ENCODE results near the gene CRB3.

DNA sequence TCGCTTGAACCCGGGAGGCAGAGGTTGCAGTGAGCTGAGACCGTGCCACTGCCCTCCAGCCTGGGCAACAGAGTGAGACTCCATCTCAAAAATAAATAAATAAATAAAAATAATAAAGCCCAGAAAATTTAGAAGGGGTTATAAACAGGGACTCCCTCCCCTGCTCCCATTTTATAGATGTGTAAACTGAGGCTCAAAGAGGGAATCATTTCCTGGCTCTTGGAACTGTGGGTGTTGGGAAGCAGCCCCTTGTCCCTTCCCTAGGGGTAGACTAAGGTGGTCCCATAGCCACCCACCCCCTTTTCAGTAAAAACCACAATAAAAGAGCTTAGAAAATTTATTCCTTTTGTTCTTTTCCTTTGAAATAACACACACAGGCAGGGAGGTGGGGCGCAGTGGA is 24.3 kb upstream of the CRB3 start:
- TF ChIP-seq, protein P1, sequence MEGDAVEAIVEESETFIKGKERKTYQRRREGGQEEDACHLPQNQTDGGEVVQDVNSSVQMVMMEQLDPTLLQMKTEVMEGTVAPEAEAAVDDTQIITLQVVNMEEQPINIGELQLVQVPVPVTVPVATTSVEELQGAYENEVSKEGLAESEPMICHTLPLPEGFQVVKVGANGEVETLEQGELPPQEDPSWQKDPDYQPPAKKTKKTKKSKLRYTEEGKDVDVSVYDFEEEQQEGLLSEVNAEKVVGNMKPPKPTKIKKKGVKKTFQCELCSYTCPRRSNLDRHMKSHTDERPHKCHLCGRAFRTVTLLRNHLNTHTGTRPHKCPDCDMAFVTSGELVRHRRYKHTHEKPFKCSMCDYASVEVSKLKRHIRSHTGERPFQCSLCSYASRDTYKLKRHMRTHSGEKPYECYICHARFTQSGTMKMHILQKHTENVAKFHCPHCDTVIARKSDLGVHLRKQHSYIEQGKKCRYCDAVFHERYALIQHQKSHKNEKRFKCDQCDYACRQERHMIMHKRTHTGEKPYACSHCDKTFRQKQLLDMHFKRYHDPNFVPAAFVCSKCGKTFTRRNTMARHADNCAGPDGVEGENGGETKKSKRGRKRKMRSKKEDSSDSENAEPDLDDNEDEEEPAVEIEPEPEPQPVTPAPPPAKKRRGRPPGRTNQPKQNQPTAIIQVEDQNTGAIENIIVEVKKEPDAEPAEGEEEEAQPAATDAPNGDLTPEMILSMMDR (IDR thresholded peaks at IDR 0.05; ENCODE audit: insufficient read depth, low read length), result no peak
- no peak for TF ChIP-seq GABPA (IDR thresholded peaks at IDR 0.05; ENCODE audit: low read depth)

Measured in HL-60 (cell line).